Astrocyte of the spinal cord (primary cell): ENCODE data around the gene EVI2B.
"Not testable (repeated sequence)": the region's sequence is repeated elsewhere in the genome, so short reads cannot be mapped to it uniquely, and the experiment has no call there.

ENCODE experiments used
- DNase-seq: peaks from one replicate; pipeline ENCODE4 v3.0.0; 2011; ENCODE audit warnings: low read depth, low spot score
- H3K4me3 ChIP-seq: 2 replicates; pipeline ENCODE4 v1.5.1; 2011; ENCODE audit warnings: low read depth, mild to moderate bottlenecking, low read length, moderate library complexity
- CTCF ChIP-seq: IDR thresholded peaks from 2 replicates; pipeline ENCODE4 v1.5.1; 2012; ENCODE audit warnings: low read depth, mild to moderate bottlenecking, low read length, inconsistent platforms
- in situ Hi-C: cut with HindIII; loops from 2 replicates; pipeline ENCODE4 v1.10.0; 2017; ENCODE audit warnings: low sequenced_read_pairs

Gene EVI2B

GRCh38 chr17:31313982-31314781 lies at the start of gene EVI2B:
Gene EVI2B, minus strand, starts transcription at chr17:31314054. Its CDS starts 8,445 bp downstream, at chr17:31305609.
- no peak within 1 kb of the TSS for H3K4me3 ChIP-seq
- peak; percentile 21 for DNase-seq
- TF ChIP-seq CTCF, result no peak
- in situ Hi-C loops, result no loop called here

- H3K4me3 ChIP-seq, result no peak overlapping the region
- no peak for DNase-seq
- in situ Hi-C loops, result no loop called here
- no peak for TF ChIP-seq CTCF
Measured at GRCh38 chr17:31357839-31358394, 44.1 kb upstream of the EVI2B start.

GRCh38 chr17:31357091-31357490 lies 43.2 kb upstream of the EVI2B start:
- DNase-seq, result no peak
- no peak for TF ChIP-seq CTCF
- no peak overlapping the region for H3K4me3 ChIP-seq
- in situ Hi-C loops, result no loop called here

- DNase-seq, result no peak
- in situ Hi-C loops, result no loop called here
- no peak for TF ChIP-seq CTCF
- no peak overlapping the region for H3K4me3 ChIP-seq
Measured at GRCh38 chr17:31355935-31356334, 42.1 kb upstream of the EVI2B start.

- in situ Hi-C loops, result no loop called here
- no peak overlapping the region for H3K4me3 ChIP-seq
- no peak for DNase-seq
- TF ChIP-seq CTCF, result no peak
Measured at GRCh38 chr17:31349454-31349853, 35.6 kb upstream of the EVI2B start.

GRCh38 chr17:31345191-31345747 lies 31.4 kb upstream of the EVI2B start:
- DNase-seq, H3K4me3 ChIP-seq, in situ Hi-C loops: not testable (repeated sequence)

- TF ChIP-seq CTCF, result no peak
- DNase-seq, result peak; percentile 75
- no peak overlapping the region for H3K4me3 ChIP-seq
- in situ Hi-C loops, result no loop called here
Measured at GRCh38 chr17:31339906-31340661, 26.2 kb upstream of the EVI2B start.
